ENCODE results near the gene PTGDS.

PTGDS gene

DNA sequence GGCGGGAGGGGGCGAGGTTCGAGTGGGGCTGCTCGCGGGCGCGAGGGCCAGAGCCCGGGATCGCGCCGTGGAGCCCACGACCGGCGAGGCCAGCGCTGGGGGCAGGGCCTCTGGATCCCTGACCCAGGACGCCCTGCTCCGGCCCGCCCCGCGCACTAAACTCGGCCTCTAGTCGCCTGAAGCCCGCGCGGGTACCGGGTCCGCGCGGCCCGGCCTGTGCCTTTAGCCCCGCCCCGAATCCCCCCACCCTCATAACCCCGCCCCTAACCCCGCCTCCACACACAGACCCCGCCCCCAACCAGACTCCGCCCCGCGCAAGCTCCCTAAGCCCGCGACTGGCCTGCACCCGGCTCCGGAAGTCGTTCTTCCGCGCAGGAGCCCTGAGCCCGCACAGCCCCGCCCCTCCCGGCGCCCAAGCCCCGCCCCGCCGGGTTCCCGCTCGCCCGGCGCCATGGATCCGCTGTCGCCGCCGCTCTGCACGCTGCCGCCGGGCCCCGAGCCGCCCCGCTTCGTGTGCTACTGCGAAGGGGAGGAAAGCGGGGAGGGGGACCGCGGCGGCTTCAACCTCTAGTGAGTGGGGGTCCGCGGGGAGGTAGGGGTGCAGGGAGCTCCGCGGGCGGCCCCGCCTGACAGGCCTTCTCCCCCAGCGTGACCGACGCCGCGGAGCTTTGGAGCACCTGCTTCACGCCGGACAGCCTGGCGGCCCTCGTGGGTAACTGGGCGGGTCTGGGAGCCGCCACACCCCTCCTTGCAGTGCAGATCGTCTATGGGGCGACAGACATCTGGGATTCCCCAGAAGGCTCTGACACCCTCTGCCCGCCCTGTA, 14.9 kb downstream of the PTGDS start, which contains the start of gene PAXX:
Gene PAXX (plus strand): TSS at position 430 of the 826 bp plus-strand sequence. CDS start 22 bp downstream, at position 452.
- peak; percentile 88 for ATAC-seq
- TF ChIP-seq, protein P1, sequence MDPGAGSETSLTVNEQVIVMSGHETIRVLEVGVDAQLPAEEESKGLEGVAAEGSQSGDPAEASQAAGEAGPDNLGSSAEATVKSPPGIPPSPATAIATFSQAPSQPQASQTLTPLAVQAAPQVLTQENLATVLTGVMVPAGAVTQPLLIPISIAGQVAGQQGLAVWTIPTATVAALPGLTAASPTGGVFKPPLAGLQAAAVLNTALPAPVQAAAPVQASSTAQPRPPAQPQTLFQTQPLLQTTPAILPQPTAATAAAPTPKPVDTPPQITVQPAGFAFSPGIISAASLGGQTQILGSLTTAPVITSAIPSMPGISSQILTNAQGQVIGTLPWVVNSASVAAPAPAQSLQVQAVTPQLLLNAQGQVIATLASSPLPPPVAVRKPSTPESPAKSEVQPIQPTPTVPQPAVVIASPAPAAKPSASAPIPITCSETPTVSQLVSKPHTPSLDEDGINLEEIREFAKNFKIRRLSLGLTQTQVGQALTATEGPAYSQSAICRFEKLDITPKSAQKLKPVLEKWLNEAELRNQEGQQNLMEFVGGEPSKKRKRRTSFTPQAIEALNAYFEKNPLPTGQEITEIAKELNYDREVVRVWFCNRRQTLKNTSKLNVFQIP (CRISPR knock-in tag; IDR thresholded peaks at IDR 0.05; ENCODE audit: borderline replicate concordance, low read depth), result no peak
- TF ChIP-seq OSR1 (CRISPR knock-in tag; IDR thresholded peaks at IDR 0.05) (no peak), ARNTL (CRISPR knock-in tag; IDR thresholded peaks at IDR 0.05; ENCODE audit: borderline replicate concordance, low read depth) (no peak), CREB5 (CRISPR knock-in tag; IDR thresholded peaks at IDR 0.05; ENCODE audit: low read depth) (no peak), BACH2 (CRISPR knock-in tag; IDR thresholded peaks at IDR 0.05; ENCODE audit: borderline replicate concordance) (no peak), CSRNP3 (CRISPR knock-in tag; IDR thresholded peaks at IDR 0.05) (no peak), ZFP30 (CRISPR knock-in tag; IDR thresholded peaks at IDR 0.05) (no peak), ISL1 (CRISPR knock-in tag; IDR thresholded peaks at IDR 0.05) (no peak), TOX (CRISPR knock-in tag; IDR thresholded peaks at IDR 0.05; ENCODE audit: borderline replicate concordance) (no peak), ESRRG (CRISPR knock-in tag; IDR thresholded peaks at IDR 0.05) (no peak), SNAI2 (CRISPR knock-in tag; IDR thresholded peaks at IDR 0.05) (no peak), CSDC2 (CRISPR knock-in tag; IDR thresholded peaks at IDR 0.05) (no peak), PATZ1 (CRISPR knock-in tag; IDR thresholded peaks at IDR 0.05; ENCODE audit: borderline replicate concordance) (no peak), TCF4 (CRISPR knock-in tag; IDR thresholded peaks at IDR 0.05; ENCODE audit: borderline replicate concordance) (no peak), ZC3H10 (CRISPR knock-in tag; IDR thresholded peaks at IDR 0.05) (no peak), GLIS3 (CRISPR knock-in tag; IDR thresholded peaks at IDR 0.05) (no peak), ZNF565 (CRISPR knock-in tag; conservative IDR thresholded peaks at IDR 0.05; ENCODE audit: low read depth) (no peak), RARB (CRISPR knock-in tag; IDR thresholded peaks at IDR 0.05) (no peak)
- TF ChIP-seq, protein P2, sequence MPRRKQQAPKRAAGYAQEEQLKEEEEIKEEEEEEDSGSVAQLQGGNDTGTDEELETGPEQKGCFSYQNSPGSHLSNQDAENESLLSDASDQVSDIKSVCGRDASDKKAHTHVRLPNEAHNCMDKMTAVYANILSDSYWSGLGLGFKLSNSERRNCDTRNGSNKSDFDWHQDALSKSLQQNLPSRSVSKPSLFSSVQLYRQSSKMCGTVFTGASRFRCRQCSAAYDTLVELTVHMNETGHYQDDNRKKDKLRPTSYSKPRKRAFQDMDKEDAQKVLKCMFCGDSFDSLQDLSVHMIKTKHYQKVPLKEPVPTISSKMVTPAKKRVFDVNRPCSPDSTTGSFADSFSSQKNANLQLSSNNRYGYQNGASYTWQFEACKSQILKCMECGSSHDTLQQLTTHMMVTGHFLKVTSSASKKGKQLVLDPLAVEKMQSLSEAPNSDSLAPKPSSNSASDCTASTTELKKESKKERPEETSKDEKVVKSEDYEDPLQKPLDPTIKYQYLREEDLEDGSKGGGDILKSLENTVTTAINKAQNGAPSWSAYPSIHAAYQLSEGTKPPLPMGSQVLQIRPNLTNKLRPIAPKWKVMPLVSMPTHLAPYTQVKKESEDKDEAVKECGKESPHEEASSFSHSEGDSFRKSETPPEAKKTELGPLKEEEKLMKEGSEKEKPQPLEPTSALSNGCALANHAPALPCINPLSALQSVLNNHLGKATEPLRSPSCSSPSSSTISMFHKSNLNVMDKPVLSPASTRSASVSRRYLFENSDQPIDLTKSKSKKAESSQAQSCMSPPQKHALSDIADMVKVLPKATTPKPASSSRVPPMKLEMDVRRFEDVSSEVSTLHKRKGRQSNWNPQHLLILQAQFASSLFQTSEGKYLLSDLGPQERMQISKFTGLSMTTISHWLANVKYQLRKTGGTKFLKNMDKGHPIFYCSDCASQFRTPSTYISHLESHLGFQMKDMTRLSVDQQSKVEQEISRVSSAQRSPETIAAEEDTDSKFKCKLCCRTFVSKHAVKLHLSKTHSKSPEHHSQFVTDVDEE (CRISPR knock-in tag; IDR thresholded peaks at IDR 0.05), result no peak

- TF ChIP-seq CSRNP3 (CRISPR knock-in tag; IDR thresholded peaks at IDR 0.05) (no peak), CSDC2 (CRISPR knock-in tag; IDR thresholded peaks at IDR 0.05) (no peak), ISL1 (CRISPR knock-in tag; IDR thresholded peaks at IDR 0.05) (no peak), BACH2 (CRISPR knock-in tag; IDR thresholded peaks at IDR 0.05; ENCODE audit: borderline replicate concordance) (no peak), TCF4 (CRISPR knock-in tag; IDR thresholded peaks at IDR 0.05; ENCODE audit: borderline replicate concordance) (no peak), ZFP30 (CRISPR knock-in tag; IDR thresholded peaks at IDR 0.05) (no peak), RARB (CRISPR knock-in tag; IDR thresholded peaks at IDR 0.05) (no peak), PATZ1 (CRISPR knock-in tag; IDR thresholded peaks at IDR 0.05; ENCODE audit: borderline replicate concordance) (no peak)
- TF ChIP-seq, protein P2 (CRISPR knock-in tag; IDR thresholded peaks at IDR 0.05), result no peak
- ATAC-seq, result no peak
These were observed 15.6 kb downstream of the PTGDS start for GRCh38 chr9:136992819-136993369.

Measured in SK-N-SH treated with all-trans-retinoic acid at 6 μM for 48 hours (cell line).